ENCODE results near the gene COLEC12.

The COLEC12 gene

GRCh38 chr18:384897-385296 lies 115.6 kb downstream of the COLEC12 start:
- Histone ChIP-seq H3K79me2 (ENCODE audit: insufficient read depth, low read length) (no peaks in the 10 kb centered on the region), H3K4me1 (ENCODE audit: insufficient read depth, low read length, poor library complexity, severe bottlenecking) (no peaks in the 10 kb centered on the region), H3K36me3 (ENCODE audit: insufficient read depth, low read length) (no peaks in the 10 kb centered on the region), H3K9me3 (ENCODE audit: insufficient read depth, low read depth, low read length) (peaks cover 3% of the 10 kb centered on the region; the same call in 1 of the 2 replicates), H4K20me1 (ENCODE audit: insufficient read depth, low read length, poor library complexity, severe bottlenecking) (no peaks in the 10 kb centered on the region), H3K4me3 (ENCODE audit: low read length, poor library complexity, severe bottlenecking) (no peak overlapping the region), H3K9me2 (replicated peaks; ENCODE audit: low read depth, low read length) (no peaks in the 10 kb centered on the region), H3F3A (ENCODE audit: low read depth) (no peaks in the 10 kb centered on the region), H3K27me3 (ENCODE audit: insufficient read depth, low read length, poor library complexity, severe bottlenecking) (no peaks in the 10 kb centered on the region), H2AFZ (ENCODE audit: low read length) (no peak overlapping the region), H3K9ac (ENCODE audit: low read depth, low read length, poor library complexity, severe bottlenecking) (no peak overlapping the region), H3K4me2 (ENCODE audit: low read depth, low read length, poor library complexity, severe bottlenecking) (no peak overlapping the region)
- no peak for TF ChIP-seq EZH2phosphoT487 (IDR thresholded peaks at IDR 0.05; ENCODE audit: borderline replicate concordance)
- TF ChIP-seq, protein P1, sequence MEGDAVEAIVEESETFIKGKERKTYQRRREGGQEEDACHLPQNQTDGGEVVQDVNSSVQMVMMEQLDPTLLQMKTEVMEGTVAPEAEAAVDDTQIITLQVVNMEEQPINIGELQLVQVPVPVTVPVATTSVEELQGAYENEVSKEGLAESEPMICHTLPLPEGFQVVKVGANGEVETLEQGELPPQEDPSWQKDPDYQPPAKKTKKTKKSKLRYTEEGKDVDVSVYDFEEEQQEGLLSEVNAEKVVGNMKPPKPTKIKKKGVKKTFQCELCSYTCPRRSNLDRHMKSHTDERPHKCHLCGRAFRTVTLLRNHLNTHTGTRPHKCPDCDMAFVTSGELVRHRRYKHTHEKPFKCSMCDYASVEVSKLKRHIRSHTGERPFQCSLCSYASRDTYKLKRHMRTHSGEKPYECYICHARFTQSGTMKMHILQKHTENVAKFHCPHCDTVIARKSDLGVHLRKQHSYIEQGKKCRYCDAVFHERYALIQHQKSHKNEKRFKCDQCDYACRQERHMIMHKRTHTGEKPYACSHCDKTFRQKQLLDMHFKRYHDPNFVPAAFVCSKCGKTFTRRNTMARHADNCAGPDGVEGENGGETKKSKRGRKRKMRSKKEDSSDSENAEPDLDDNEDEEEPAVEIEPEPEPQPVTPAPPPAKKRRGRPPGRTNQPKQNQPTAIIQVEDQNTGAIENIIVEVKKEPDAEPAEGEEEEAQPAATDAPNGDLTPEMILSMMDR (conservative IDR thresholded peaks at IDR 0.05; ENCODE audit: low read length): no peak

DNA sequence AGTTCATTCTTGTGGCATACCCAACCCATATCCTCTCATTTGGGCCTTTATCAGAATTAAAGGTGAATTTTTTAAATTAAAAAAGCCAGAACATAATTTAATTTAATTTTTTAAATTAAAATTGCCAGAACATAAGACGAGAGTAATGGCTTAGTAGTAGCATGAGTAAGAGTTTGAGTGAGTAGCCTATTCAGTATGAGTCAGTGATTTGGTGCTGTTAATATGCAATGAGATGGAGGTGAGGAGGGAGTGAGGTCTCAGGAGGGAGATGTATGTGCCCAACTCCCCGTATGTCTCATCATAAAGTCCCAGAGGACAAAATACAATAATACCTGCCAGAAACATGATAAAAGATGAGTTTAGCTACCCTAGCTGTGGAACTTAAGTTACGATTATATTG lies 117.4 kb downstream of the COLEC12 start:
- no peaks in the 10 kb centered on the region for H3K9me2 ChIP-seq (replicated peaks; ENCODE audit: low read depth, low read length)
- no peak overlapping the region for H2AFZ ChIP-seq (ENCODE audit: low read length)
- H3K4me3 ChIP-seq (ENCODE audit: low read length, poor library complexity, severe bottlenecking): no peak overlapping the region
- no peaks in the 10 kb centered on the region for H3K27me3 ChIP-seq (ENCODE audit: insufficient read depth, low read length, poor library complexity, severe bottlenecking)
- TF ChIP-seq, protein P1 (conservative IDR thresholded peaks at IDR 0.05; ENCODE audit: low read length): no peak
- no peaks in the 10 kb centered on the region for H3K36me3 ChIP-seq (ENCODE audit: insufficient read depth, low read length)
- no peaks in the 10 kb centered on the region for H3F3A ChIP-seq (ENCODE audit: low read depth)
- peaks cover 11% of the 10 kb centered on the region; the same call in 1 of the 2 replicates for H3K9me3 ChIP-seq (ENCODE audit: insufficient read depth, low read depth, low read length)
- H3K79me2 ChIP-seq (ENCODE audit: insufficient read depth, low read length): no peaks in the 10 kb centered on the region
- H3K9ac ChIP-seq (ENCODE audit: low read depth, low read length, poor library complexity, severe bottlenecking): no peak overlapping the region
- no peaks in the 10 kb centered on the region for H3K4me1 ChIP-seq (ENCODE audit: insufficient read depth, low read length, poor library complexity, severe bottlenecking)
- H4K20me1 ChIP-seq (ENCODE audit: insufficient read depth, low read length, poor library complexity, severe bottlenecking): no peaks in the 10 kb centered on the region
- H3K4me2 ChIP-seq (ENCODE audit: low read depth, low read length, poor library complexity, severe bottlenecking): no peak overlapping the region

GRCh38 chr18:382423-382984 lies 118.0 kb downstream of the COLEC12 start:
- Histone ChIP-seq H3K36me3 (ENCODE audit: insufficient read depth, low read length) (no peaks in the 10 kb centered on the region), H3K9me3 (ENCODE audit: insufficient read depth, low read depth, low read length) (peaks cover 13% of the 10 kb centered on the region; the same call in 1 of the 2 replicates), H3K4me3 (ENCODE audit: low read length, poor library complexity, severe bottlenecking) (no peak overlapping the region), H3K79me2 (ENCODE audit: insufficient read depth, low read length) (no peaks in the 10 kb centered on the region), H4K20me1 (ENCODE audit: insufficient read depth, low read length, poor library complexity, severe bottlenecking) (no peaks in the 10 kb centered on the region), H3F3A (ENCODE audit: low read depth) (no peaks in the 10 kb centered on the region), H3K9me2 (replicated peaks; ENCODE audit: low read depth, low read length) (no peaks in the 10 kb centered on the region), H3K4me1 (ENCODE audit: insufficient read depth, low read length, poor library complexity, severe bottlenecking) (no peaks in the 10 kb centered on the region), H3K27me3 (ENCODE audit: insufficient read depth, low read length, poor library complexity, severe bottlenecking) (no peaks in the 10 kb centered on the region), H3K9ac (ENCODE audit: low read depth, low read length, poor library complexity, severe bottlenecking) (no peak overlapping the region), H3K4me2 (ENCODE audit: low read depth, low read length, poor library complexity, severe bottlenecking) (no peak overlapping the region), H2AFZ (ENCODE audit: low read length) (no peak overlapping the region)
- no peak for TF ChIP-seq EZH2phosphoT487 (IDR thresholded peaks at IDR 0.05; ENCODE audit: borderline replicate concordance)
- TF ChIP-seq, protein P1 (conservative IDR thresholded peaks at IDR 0.05; ENCODE audit: low read length): no peak
